GM12878 (cell line): ENCODE data around the gene ADD1. TPM values are rescaled to one million over a fixed set of nuclear protein-coding genes. Genes with fewer than 3 reads are reported as not detected.
A peak's percentile ranks its signal among the peaks of the same experiment; 100 is the strongest.

Experiments used
- ATF7 ChIP-seq: fragments of 450-650 bp; IDR thresholded peaks from 2 replicates; pipeline ENCODE4 v1.6.1; 2016; ENCODE audit warnings: low read depth, mild to moderate bottlenecking
- CBX3 ChIP-seq: fragments of 200-600 bp; sonication (generic); IDR thresholded peaks from 2 replicates; pipeline ENCODE4 v1.6.1; 2016; ENCODE audit warnings: low read depth, borderline replicate concordance
- DPF2 ChIP-seq: fragments of 450-650 bp; IDR thresholded peaks from 2 replicates; pipeline ENCODE4 v1.6.1; 2017; ENCODE audit warnings: mild to moderate bottlenecking
- HDAC2 ChIP-seq: fragments of 200-600 bp; sonication (generic); IDR thresholded peaks from 2 replicates; pipeline ENCODE4 v1.6.1; 2017
- IRF4 ChIP-seq: IDR thresholded peaks from 2 replicates; pipeline ENCODE4 v1.6.1; 2011; ENCODE audit warnings: low read depth, low read length
- KLF5 ChIP-seq: fragments of 450-650 bp; IDR thresholded peaks from 2 replicates; pipeline ENCODE4 v1.6.1; 2014; ENCODE audit warnings: mild to moderate bottlenecking; ENCODE audit not compliant: partially characterized antibody
- NR2C1 ChIP-seq: fragments of 450-650 bp; IDR thresholded peaks from 2 replicates; pipeline ENCODE4 v1.6.1; 2017; ENCODE audit warnings: antibody characterized with exemption, mild to moderate bottlenecking, moderate library complexity
- NR2C2 ChIP-seq: IDR thresholded peaks from 2 replicates; pipeline ENCODE4 v1.6.1; 2011; ENCODE audit warnings: borderline replicate concordance, low read depth; ENCODE audit not compliant: control insufficient read depth, insufficient read length
- NR2F1 ChIP-seq: fragments of 450-650 bp; conservative IDR thresholded peaks from 2 replicates; pipeline ENCODE4 v1.6.1; 2017; ENCODE audit warnings: mild to moderate bottlenecking
- PAX8 ChIP-seq: fragments of 450-650 bp; IDR thresholded peaks from 2 replicates; pipeline ENCODE4 v1.6.1; 2017; ENCODE audit warnings: mild to moderate bottlenecking, moderate library complexity
- POLR2AphosphoS2 ChIP-seq: IDR thresholded peaks from 2 replicates; pipeline ENCODE4 v1.6.1; 2011; ENCODE audit warnings: low read depth, mild to moderate bottlenecking, low read length, improper control_type of control experiment, moderate library complexity
- RAD21 ChIP-seq: IDR thresholded peaks from 2 replicates; pipeline ENCODE4 v1.6.1; 2011; ENCODE audit warnings: mild to moderate bottlenecking, low read depth, low read length, moderate library complexity; ENCODE audit not compliant: insufficient read depth
- SMAD5 ChIP-seq: IDR thresholded peaks from 2 replicates; pipeline ENCODE4 v1.6.1; 2016; ENCODE audit warnings: antibody characterized with exemption, low read depth
- SREBF2 ChIP-seq: IDR thresholded peaks from 2 replicates; pipeline ENCODE4 v1.6.1; 2012; ENCODE audit warnings: mild to moderate bottlenecking, low read length
- WRNIP1 ChIP-seq: IDR thresholded peaks from 2 replicates; pipeline ENCODE4 v1.6.1; 2011; ENCODE audit warnings: low read depth, low read length, improper control_type of control experiment, borderline replicate concordance
- ZBED1 ChIP-seq: IDR thresholded peaks from 2 replicates; pipeline ENCODE4 v1.6.1; 2016; ENCODE audit warnings: borderline replicate concordance
- polyA plus RNA-seq, 11 experiments: library from polyadenylated mRNA; depleted of rRNA in 4 of 11; unstranded in 6 of 11; stranded (reverse) in 5 of 11; fragments of >200 nt; fragmentation: Nextera tagmentation in 4 of 11; fragmentation: Illumina TruSeq in 1 of 11; extraction: Ambion mirVana in 4 of 11; extraction: Trizol in 1 of 11; gene quantifications; 1 replicate in 1 of 11; 2 replicates in 10 of 11; pipeline versions ENCODE4 v1.2.1 to v1.2.3, GENCODE V29; 2011 to 2016; ENCODE audit warnings: inconsistent platforms in 2 of 11, missing spikeins in 2 of 11, low read depth in 1 of 11
- total RNA-seq, 4 experiments: library from RNA; depleted of rRNA in 3 of 4; stranded (reverse); fragments of >200 nt in 3 of 4; fragmentation: Illumina TruSeq in 1 of 4; extraction: Trizol in 1 of 4; gene quantifications; 2 replicates each; pipeline versions ENCODE4 v1.2.1 to v1.2.3, GENCODE V29; 2013 to 2021
- TF ChIP-seq, protein P1 (sequence below): fragments of 150-350 bp; IDR thresholded peaks from 2 replicates; pipeline ENCODE4 v1.6.1; 2016; ENCODE audit warnings: low read depth, low read length
- TF ChIP-seq, protein P2 (sequence below): fragments of 450-650 bp; conservative IDR thresholded peaks from 2 replicates; pipeline ENCODE4 v1.6.1; 2017; ENCODE audit warnings: mild to moderate bottlenecking, moderate library complexity
- TF ChIP-seq, protein P3 (sequence below): IDR thresholded peaks from 2 replicates; pipeline ENCODE4 v1.6.1; 2011; ENCODE audit warnings: low read depth, mild to moderate bottlenecking, low read length, moderate library complexity, borderline replicate concordance; ENCODE audit errors: extremely low read depth
- TF ChIP-seq, protein P4 (sequence below): fragments of 450-650 bp; IDR thresholded peaks from 2 replicates; pipeline ENCODE4 v1.6.1; 2016; ENCODE audit warnings: mild to moderate bottlenecking
- TF ChIP-seq, protein P5 (sequence below): fragments of 450-650 bp; IDR thresholded peaks from 2 replicates; pipeline ENCODE4 v1.6.1; 2017; ENCODE audit warnings: antibody characterized with exemption, mild to moderate bottlenecking, moderate library complexity

Gene ADD1
- total and polyA plus RNA-seq, 10 of the 15 experiments (the other 5 are each of a cell fraction or from before 2014, with no cell fraction given), result 21.6 to 182 (median 105) TPM

DNA sequence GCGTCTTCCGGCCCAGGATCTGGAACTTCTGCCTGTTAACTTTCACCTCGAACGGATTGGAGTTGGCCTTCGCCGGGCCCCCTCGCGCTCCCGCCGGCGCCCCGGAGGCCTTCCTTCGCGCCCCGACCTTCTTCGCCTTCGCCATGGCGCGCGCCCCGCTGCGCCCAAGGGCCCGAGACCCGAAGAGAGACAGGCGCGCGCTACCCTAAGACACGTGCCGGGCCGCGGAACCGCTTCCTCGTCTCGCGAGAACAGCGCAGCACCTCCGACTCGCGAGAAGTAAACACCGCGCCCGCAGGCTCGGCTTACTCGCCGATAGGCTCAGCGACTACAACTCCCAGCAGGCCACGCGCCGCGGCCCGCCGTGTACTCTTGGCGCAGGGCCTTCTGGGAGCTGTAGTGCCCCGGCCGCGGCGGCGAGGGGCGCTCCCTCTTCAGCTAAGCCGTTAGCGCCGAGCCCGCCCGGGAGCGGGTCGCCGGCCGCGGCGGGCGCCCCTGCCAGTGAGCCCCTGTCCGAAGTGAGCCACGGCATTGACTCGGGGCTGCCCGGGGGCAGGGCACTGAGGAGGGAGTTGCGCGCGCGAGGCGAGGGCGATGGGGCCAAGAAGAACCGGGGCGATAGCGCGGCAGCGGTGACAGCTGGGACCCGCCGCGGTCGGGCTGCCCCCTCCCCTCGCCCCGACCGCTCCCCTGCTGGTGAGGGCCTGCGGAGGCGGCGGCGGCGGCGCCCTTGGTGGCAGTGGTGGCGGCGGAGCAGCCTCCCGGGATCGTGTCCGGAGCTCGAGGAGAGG lies 119.7 kb downstream of the ADD1 start, which contains the start of the genes GRK4 and NOP14 (continued):
- TF ChIP-seq, protein P1, sequence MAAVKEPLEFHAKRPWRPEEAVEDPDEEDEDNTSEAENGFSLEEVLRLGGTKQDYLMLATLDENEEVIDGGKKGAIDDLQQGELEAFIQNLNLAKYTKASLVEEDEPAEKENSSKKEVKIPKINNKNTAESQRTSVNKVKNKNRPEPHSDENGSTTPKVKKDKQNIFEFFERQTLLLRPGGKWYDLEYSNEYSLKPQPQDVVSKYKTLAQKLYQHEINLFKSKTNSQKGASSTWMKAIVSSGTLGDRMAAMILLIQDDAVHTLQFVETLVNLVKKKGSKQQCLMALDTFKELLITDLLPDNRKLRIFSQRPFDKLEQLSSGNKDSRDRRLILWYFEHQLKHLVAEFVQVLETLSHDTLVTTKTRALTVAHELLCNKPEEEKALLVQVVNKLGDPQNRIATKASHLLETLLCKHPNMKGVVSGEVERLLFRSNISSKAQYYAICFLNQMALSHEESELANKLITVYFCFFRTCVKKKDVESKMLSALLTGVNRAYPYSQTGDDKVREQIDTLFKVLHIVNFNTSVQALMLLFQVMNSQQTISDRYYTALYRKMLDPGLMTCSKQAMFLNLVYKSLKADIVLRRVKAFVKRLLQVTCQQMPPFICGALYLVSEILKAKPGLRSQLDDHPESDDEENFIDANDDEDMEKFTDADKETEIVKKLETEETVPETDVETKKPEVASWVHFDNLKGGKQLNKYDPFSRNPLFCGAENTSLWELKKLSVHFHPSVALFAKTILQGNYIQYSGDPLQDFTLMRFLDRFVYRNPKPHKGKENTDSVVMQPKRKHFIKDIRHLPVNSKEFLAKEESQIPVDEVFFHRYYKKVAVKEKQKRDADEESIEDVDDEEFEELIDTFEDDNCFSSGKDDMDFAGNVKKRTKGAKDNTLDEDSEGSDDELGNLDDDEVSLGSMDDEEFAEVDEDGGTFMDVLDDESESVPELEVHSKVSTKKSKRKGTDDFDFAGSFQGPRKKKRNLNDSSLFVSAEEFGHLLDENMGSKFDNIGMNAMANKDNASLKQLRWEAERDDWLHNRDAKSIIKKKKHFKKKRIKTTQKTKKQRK, result no peak
- no peak for TF ChIP-seq IRF4
- no peak for TF ChIP-seq WRNIP1
- peak; percentile 52; the same call in 1 of the 2 replicates for TF ChIP-seq DPF2
- TF ChIP-seq POLR2AphosphoS2, result 0 out of 2 replicates have a peak, but pooled peaks have one; percentile 41
- TF ChIP-seq RAD21, result no peak
- peak; percentile 83 for TF ChIP-seq HDAC2
- TF ChIP-seq, protein P2, sequence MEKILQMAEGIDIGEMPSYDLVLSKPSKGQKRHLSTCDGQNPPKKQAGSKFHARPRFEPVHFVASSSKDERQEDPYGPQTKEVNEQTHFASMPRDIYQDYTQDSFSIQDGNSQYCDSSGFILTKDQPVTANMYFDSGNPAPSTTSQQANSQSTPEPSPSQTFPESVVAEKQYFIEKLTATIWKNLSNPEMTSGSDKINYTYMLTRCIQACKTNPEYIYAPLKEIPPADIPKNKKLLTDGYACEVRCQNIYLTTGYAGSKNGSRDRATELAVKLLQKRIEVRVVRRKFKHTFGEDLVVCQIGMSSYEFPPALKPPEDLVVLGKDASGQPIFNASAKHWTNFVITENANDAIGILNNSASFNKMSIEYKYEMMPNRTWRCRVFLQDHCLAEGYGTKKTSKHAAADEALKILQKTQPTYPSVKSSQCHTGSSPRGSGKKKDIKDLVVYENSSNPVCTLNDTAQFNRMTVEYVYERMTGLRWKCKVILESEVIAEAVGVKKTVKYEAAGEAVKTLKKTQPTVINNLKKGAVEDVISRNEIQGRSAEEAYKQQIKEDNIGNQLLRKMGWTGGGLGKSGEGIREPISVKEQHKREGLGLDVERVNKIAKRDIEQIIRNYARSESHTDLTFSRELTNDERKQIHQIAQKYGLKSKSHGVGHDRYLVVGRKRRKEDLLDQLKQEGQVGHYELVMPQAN, result peak; percentile 86
- TF ChIP-seq KLF5, result peak; percentile 94
- TF ChIP-seq ZBED1, result no peak
- TF ChIP-seq CBX3, result no peak
- TF ChIP-seq, protein P3, sequence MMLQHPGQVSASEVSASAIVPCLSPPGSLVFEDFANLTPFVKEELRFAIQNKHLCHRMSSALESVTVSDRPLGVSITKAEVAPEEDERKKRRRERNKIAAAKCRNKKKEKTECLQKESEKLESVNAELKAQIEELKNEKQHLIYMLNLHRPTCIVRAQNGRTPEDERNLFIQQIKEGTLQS, result peak; percentile 37; the same call in 1 of the 2 replicates
- no peak for TF ChIP-seq NR2C2
- peak; percentile 72 for TF ChIP-seq SMAD5
- TF ChIP-seq, protein P4, sequence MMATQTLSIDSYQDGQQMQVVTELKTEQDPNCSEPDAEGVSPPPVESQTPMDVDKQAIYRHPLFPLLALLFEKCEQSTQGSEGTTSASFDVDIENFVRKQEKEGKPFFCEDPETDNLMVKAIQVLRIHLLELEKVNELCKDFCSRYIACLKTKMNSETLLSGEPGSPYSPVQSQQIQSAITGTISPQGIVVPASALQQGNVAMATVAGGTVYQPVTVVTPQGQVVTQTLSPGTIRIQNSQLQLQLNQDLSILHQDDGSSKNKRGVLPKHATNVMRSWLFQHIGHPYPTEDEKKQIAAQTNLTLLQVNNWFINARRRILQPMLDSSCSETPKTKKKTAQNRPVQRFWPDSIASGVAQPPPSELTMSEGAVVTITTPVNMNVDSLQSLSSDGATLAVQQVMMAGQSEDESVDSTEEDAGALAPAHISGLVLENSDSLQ, result peak; percentile 84
- no peak for TF ChIP-seq SREBF2
- TF ChIP-seq NR2C1, result peak; percentile 87
- TF ChIP-seq, protein P5, sequence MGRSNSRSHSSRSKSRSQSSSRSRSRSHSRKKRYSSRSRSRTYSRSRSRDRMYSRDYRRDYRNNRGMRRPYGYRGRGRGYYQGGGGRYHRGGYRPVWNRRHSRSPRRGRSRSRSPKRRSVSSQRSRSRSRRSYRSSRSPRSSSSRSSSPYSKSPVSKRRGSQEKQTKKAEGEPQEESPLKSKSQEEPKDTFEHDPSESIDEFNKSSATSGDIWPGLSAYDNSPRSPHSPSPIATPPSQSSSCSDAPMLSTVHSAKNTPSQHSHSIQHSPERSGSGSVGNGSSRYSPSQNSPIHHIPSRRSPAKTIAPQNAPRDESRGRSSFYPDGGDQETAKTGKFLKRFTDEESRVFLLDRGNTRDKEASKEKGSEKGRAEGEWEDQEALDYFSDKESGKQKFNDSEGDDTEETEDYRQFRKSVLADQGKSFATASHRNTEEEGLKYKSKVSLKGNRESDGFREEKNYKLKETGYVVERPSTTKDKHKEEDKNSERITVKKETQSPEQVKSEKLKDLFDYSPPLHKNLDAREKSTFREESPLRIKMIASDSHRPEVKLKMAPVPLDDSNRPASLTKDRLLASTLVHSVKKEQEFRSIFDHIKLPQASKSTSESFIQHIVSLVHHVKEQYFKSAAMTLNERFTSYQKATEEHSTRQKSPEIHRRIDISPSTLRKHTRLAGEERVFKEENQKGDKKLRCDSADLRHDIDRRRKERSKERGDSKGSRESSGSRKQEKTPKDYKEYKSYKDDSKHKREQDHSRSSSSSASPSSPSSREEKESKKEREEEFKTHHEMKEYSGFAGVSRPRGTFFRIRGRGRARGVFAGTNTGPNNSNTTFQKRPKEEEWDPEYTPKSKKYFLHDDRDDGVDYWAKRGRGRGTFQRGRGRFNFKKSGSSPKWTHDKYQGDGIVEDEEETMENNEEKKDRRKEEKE, result no peak
- TF ChIP-seq PAX8, result no peak
- 0 out of 2 replicates have a peak, but pooled peaks have one; percentile 21 for TF ChIP-seq NR2F1
- TF ChIP-seq ATF7, result no peak
